HUES64 (cell line): ENCODE results near the gene VBP1. TPM values are rescaled to one million over a fixed set of nuclear protein-coding genes. Genes with fewer than 3 reads are reported as not detected.
"Not testable (repeated sequence)": the region's sequence is repeated elsewhere in the genome, so short reads cannot be mapped to it uniquely, and the experiment has no call there.

Source experiments
- H3K27ac ChIP-seq: 2 replicates; pipeline ENCODE4 v1.7.0; 2013; ENCODE audit warnings: low read depth, low read length, inconsistent platforms
- H3K27me3 ChIP-seq: 2 replicates; pipeline ENCODE4 v1.6.1; 2013; ENCODE audit warnings: mild to moderate bottlenecking, low read length; ENCODE audit not compliant: insufficient read depth
- H3K36me3 ChIP-seq: 2 replicates; pipeline ENCODE4 v1.6.1; 2013; ENCODE audit warnings: mild to moderate bottlenecking, low read length; ENCODE audit not compliant: insufficient read depth
- H3K4me1 ChIP-seq: 2 replicates; pipeline ENCODE4 v1.6.1; 2013; ENCODE audit warnings: mild to moderate bottlenecking, low read length, moderate library complexity; ENCODE audit not compliant: insufficient read depth
- H3K4me3 ChIP-seq: 2 replicates; pipeline ENCODE4 v1.5.1; 2013; ENCODE audit warnings: mild to moderate bottlenecking, low read length, moderate library complexity
- H3K9ac ChIP-seq: 2 replicates; pipeline ENCODE4 v1.6.1; 2013; ENCODE audit warnings: mild to moderate bottlenecking, low read depth, low read length
- H3K9me3 ChIP-seq: 2 replicates; pipeline ENCODE4 v1.6.1; 2013; ENCODE audit warnings: low read depth, low read length; ENCODE audit not compliant: insufficient read depth
- WGBS: fragments of 150-250, 120-280 bp; methylation state at CpG from one replicate; pipeline ENCODE4 v1.1.7; 2013; ENCODE audit warnings: missing lambda C conversion rate; 5-methylcytosine and 5-hydroxymethylcytosine counted together
- polyA plus RNA-seq, 2 experiments: library from polyadenylated mRNA; stranded (reverse); fragments of 50-300 nt; gene quantifications; one replicate each; pipeline ENCODE4 v1.2.3, GENCODE V29; 2013

VBP1 gene
- 69.5 TPM for polyA plus RNA-seq (2013, experiment 1 of 2)
- polyA plus RNA-seq (2013, experiment 2 of 2): 76.2 TPM

GRCh38 chrX:155216179-155216939 is at the start of gene VBP1:
Gene VBP1 (plus strand): TSS chrX:155216460. CDS start chrX:155216483, 23 bp downstream.
- no peaks in the 10 kb centered on the region for H3K4me1 ChIP-seq
- H3K27me3 ChIP-seq: no peaks in the 10 kb centered on the region
- H3K4me3 ChIP-seq: peak within 1 kb of the TSS; percentile 80
- peak within 1 kb of the TSS; percentile 82 for H3K27ac ChIP-seq
- H3K9me3 ChIP-seq: no peaks in the 10 kb centered on the region
- peak within 1 kb of the TSS; percentile 98 for H3K9ac ChIP-seq
- WGBS: under 1% methylated on average over 51 of the region's 53 CpGs
- peaks cover 19% of the 10 kb centered on the region for H3K36me3 ChIP-seq

- Histone ChIP-seq H3K9me3 (no peaks in the 10 kb centered on the region), H3K36me3 (no peaks in the 10 kb centered on the region), H3K27ac (no peak overlapping the region), H3K27me3 (no peaks in the 10 kb centered on the region), H3K4me1 (no peaks in the 10 kb centered on the region), H3K9ac (no peak overlapping the region), H3K4me3 (no peak overlapping the region)
- WGBS: 60% methylated on average over 1 of the region's 2 CpGs
Observed at GRCh38 chrX:155169881-155170280, 46.4 kb upstream of the VBP1 start.

- Histone ChIP-seq H3K27ac (no peak overlapping the region), H3K27me3 (no peaks in the 10 kb centered on the region), H3K9me3 (no peaks in the 10 kb centered on the region), H3K4me3 (no peak overlapping the region), H3K4me1 (no peaks in the 10 kb centered on the region), H3K36me3 (no peaks in the 10 kb centered on the region), H3K9ac (no peak overlapping the region)
Observed at GRCh38 chrX:155179346-155179997, 36.8 kb upstream of the VBP1 start.

GRCh38 chrX:155188786-155189185 is 27.5 kb upstream of the VBP1 start:
- WGBS: 60% methylated on average over 3 of the region's 5 CpGs
- no peaks in the 10 kb centered on the region for H3K4me1 ChIP-seq

GRCh38 chrX:155211208-155211607 is 5.1 kb upstream of the VBP1 start:
- Histone ChIP-seq H3K36me3 (no peaks in the 10 kb centered on the region), H3K27ac (no peak overlapping the region), H3K27me3 (no peaks in the 10 kb centered on the region), H3K4me1 (no peaks in the 10 kb centered on the region), H3K9me3 (no peaks in the 10 kb centered on the region), H3K9ac (no peak overlapping the region), H3K4me3 (no peak overlapping the region)
- WGBS: 100% methylated on average over 2 of the region's 3 CpGs

More at GRCh38 chrX:155188786-155189185, 27.5 kb upstream of the VBP1 start:
- H3K9ac ChIP-seq: no peak overlapping the region
- no peak overlapping the region for H3K4me3 ChIP-seq
- H3K27ac ChIP-seq: no peak overlapping the region
- no peaks in the 10 kb centered on the region for H3K36me3 ChIP-seq
- no peaks in the 10 kb centered on the region for H3K9me3 ChIP-seq
- H3K27me3 ChIP-seq: no peaks in the 10 kb centered on the region

- no peak overlapping the region for H3K27ac ChIP-seq
- H3K9me3 ChIP-seq: no peaks in the 10 kb centered on the region
- no peaks in the 10 kb centered on the region for H3K27me3 ChIP-seq
- no peaks in the 10 kb centered on the region for H3K36me3 ChIP-seq
- WGBS: 89% methylated on average over 4 of the region's 4 CpGs
- no peak overlapping the region for H3K9ac ChIP-seq
- no peak overlapping the region for H3K4me3 ChIP-seq
- no peaks in the 10 kb centered on the region for H3K4me1 ChIP-seq
Observed at GRCh38 chrX:155213731-155214130, 2.5 kb upstream of the VBP1 start.

- no peaks in the 10 kb centered on the region for H3K27me3 ChIP-seq
- H3K4me1 ChIP-seq: no peaks in the 10 kb centered on the region
- 42% methylated on average over 14 of the region's 15 CpGs for WGBS
- no peaks in the 10 kb centered on the region for H3K9me3 ChIP-seq
- peak overlapping the region; percentile 98 for H3K9ac ChIP-seq
- H3K36me3 ChIP-seq: peaks cover 13% of the 10 kb centered on the region
- H3K27ac ChIP-seq: peak overlapping the region; percentile 80; the same call in 1 of the 2 replicates
- peak overlapping the region; percentile 80 for H3K4me3 ChIP-seq
Observed at GRCh38 chrX:155215443-155216178, 649 bp upstream of the VBP1 start.

GRCh38 chrX:155216940-155217440 is 730 bp downstream of the VBP1 start:
- H3K9ac ChIP-seq: peak overlapping the region; percentile 98
- H3K36me3 ChIP-seq: peaks cover 26% of the 10 kb centered on the region
- H3K27me3 ChIP-seq: no peaks in the 10 kb centered on the region
- H3K4me1 ChIP-seq: no peaks in the 10 kb centered on the region
- no peak overlapping the region for H3K27ac ChIP-seq
- WGBS: 0% methylated on average over 7 of the region's 11 CpGs
- H3K4me3 ChIP-seq: peak overlapping the region; percentile 80
- H3K9me3 ChIP-seq: no peaks in the 10 kb centered on the region

GRCh38 chrX:155218777-155219176 is 2.5 kb downstream of the VBP1 start:
- Histone ChIP-seq H3K9me3 (no peaks in the 10 kb centered on the region), H3K4me3 (no peak overlapping the region), H3K27me3 (no peaks in the 10 kb centered on the region), H3K9ac (no peak overlapping the region), H3K4me1 (no peaks in the 10 kb centered on the region), H3K27ac (no peak overlapping the region), H3K36me3 (peaks cover 35% of the 10 kb centered on the region)
- WGBS: 94% methylated on average over 2 of the region's 2 CpGs

GRCh38 chrX:155221351-155221750 is 5.1 kb downstream of the VBP1 start:
- Histone ChIP-seq H3K27ac (no peak overlapping the region), H3K27me3 (no peaks in the 10 kb centered on the region), H3K36me3 (peaks cover 53% of the 10 kb centered on the region), H3K9ac (no peak overlapping the region), H3K4me1 (no peaks in the 10 kb centered on the region), H3K9me3 (no peaks in the 10 kb centered on the region), H3K4me3 (no peak overlapping the region)
- WGBS: 100% methylated on average over 2 of the region's 4 CpGs

- H3K9ac ChIP-seq, H3K9me3 ChIP-seq, H3K4me1 ChIP-seq, H3K27ac ChIP-seq, H3K4me3 ChIP-seq, H3K27me3 ChIP-seq: not testable (repeated sequence)
- WGBS: 96% methylated on average over 30 of the region's 30 CpGs
- H3K36me3 ChIP-seq: peaks cover 74% of the 10 kb centered on the region
Observed at GRCh38 chrX:155223746-155224145, 7.5 kb downstream of the VBP1 start.
